Stimulated activated CD8-positive, alpha-beta memory T cell treated with anti-CD3 and anti-CD28 coated beads, Interleukin-4, amount 100 ng/mL, for 1 hour (primary cell): Measurements from ENCODE around the gene TPCN2.
"Not testable (repeated sequence)": the region's sequence is repeated elsewhere in the genome, so short reads cannot be mapped to it uniquely, and the experiment has no call there.

Experiments
- DNase-seq, 2 donors: peaks; one replicate each; pipeline ENCODE4 v3.0.0-alpha.2; 2020; ENCODE audit warnings: low read depth in 2 of 2, low spot score in 1 of 2

The TPCN2 gene

GRCh38 chr11:69125861-69126260, 77.1 kb downstream of the TPCN2 start:
- DNase-seq, result no peak

DNA sequence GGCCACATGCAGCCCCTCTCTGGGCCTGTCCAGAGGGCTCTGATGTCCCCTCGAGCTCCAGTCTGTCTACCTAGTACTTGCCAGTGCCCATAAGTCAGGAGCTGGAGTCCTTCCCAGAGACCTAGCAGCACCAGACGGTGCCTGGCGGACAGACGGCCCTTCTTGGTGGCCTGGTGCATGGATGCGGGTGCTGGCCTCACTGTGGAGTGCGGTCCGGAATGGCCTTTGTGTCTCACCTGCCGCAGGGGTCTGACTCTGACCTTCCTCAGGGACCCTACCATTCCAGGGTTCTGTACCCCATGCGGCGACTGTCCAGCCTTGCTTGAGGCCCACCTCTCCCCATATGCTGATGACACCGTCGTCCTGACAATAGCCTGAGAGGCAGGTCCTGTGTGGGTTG, 77.6 kb downstream of the TPCN2 start:
- no peak for DNase-seq

DNA sequence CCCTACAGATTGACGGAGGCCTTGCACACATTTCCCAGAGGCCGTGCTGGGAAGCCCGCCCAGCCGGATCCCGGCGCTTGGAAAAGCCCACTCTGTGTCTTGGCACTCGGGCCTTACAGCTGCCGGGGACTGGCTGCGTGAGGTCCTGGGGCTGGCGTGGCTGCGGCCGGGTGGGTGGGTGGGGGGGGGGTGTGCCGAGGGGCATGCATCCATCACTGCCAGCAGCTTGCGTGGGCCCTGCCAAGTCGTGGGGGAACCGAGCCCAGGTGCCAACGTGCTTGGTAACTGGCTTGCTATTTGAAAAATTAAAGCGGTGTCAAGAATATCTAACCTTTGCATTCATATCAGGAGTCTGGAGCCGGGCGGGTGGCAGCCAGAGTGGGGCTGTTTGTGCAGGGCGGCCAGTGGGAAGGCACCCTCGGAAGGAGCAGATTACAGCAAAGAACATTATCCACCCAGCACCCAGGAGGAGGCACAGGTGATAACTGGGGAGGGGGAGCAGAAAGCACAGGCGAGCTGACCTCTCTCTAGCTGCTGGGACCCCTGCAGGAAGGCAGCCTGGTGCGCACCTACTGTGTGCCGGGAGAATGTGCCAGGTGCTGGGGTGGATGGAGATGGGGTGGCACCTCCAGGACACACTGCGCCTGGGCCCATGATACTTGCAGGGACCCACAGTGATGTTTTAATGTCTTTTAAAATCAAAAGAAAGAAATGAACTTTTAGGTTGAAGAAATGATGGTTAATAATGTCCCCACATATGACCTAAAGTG, 78.5 kb downstream of the TPCN2 start:
- DNase-seq, result no peak

- no peak for DNase-seq
Observed at GRCh38 chr11:69127884-69128283, 79.2 kb downstream of the TPCN2 start.

GRCh38 chr11:69129053-69129452, 80.3 kb downstream of the TPCN2 start:
- no peak for DNase-seq

GRCh38 chr11:69129647-69130046, 80.9 kb downstream of the TPCN2 start:
- no peak for DNase-seq

GRCh38 chr11:69130654-69131053, 81.9 kb downstream of the TPCN2 start:
- no peak for DNase-seq

DNA sequence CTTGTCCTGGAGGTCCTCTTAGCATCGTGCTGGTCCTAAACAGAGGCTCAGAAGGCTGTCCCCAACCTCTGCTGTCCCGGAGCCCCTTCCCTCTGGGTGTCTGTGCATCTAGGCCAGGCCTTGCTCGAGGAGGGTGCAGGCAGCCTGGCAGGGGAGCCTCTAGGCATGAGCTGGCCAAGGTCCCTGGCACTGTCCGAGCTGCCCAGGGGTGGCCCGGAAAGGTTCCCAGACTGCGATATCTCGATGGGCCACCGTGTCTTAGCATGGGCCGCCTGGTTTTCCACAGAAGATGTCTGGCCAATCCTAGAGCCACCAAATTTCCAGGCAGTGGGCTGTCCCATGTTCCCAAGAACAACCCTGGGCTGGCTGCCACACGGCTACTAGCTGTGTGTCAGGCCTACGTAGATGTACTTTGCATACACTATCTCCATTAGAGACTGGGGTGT, 82.4 kb downstream of the TPCN2 start:
- no peak for DNase-seq

DNA sequence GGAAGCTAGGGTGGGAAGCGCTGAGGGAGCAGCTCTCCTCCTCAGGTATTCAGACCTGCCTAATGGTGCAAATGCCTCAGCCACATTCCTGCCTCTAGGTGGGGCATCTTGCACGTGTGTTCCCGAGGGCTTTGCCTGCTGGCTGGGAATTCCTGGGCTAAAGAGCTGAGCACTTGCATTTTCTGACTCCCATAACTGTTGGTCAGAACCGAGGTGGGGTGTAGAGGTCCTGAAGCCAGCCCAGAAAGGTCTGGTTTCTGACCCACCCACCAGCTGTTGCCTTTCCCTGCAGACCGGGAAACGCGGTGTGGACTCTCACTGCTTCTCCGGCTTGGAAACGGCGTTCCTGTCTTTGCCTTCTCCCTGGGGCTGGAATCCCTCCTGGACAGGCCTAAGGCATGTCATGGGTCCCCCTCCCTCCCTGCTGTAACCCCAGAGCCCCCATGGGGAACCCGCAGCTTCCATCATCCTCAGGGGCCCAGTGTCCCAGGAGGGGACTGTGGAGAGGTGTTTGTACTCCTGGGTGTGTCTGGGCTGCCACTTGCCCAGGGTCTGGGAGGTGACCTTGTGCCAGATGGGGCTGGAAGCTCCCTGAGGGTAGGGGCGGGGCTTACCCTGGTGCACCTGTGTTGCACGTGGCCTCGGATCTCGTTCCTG, 83.0 kb downstream of the TPCN2 start:
- DNase-seq, result no peak

- no peak for DNase-seq
Observed at GRCh38 chr11:69132301-69132670, 83.6 kb downstream of the TPCN2 start.

DNA sequence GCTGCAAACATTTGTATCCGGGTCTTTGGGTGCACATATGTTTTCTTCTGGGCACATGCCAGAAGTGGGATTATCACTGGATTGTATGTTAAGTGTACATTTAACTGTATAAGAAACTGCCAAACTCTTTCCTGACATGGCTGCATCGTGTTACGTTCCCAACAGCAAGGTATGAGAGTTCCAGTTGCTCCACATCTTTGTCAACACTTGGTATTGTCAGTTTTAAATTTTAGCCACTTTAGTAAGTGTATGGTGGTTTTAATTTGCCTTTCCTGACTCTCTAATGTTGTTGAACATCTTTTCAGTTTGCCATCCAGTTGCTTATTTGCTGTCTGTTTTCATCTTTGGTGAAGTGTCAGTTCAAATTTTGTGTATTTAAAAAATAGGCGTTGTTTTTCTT, 84.5 kb downstream of the TPCN2 start:
- DNase-seq, result no peak

DNA sequence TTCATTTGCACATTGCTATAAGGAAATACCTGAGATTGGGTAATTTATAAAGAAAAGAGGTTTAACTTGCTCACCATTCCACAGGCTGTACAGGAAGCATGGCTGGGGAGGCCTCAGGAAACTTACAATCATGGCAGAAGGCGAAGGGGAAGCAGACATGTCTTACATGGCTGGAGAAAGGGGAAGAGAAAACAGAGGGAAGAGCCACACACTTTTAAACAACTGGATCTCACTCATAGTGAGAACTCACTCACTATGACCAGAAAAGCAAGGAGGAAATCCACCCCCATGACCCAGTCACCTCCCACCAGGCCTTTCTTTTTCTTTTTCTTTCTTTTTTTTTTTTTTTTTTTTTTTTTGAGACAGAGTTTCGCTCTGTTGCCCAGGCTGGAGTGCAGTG, 85.5 kb downstream of the TPCN2 start:
- not testable (repeated sequence) for DNase-seq

DNA sequence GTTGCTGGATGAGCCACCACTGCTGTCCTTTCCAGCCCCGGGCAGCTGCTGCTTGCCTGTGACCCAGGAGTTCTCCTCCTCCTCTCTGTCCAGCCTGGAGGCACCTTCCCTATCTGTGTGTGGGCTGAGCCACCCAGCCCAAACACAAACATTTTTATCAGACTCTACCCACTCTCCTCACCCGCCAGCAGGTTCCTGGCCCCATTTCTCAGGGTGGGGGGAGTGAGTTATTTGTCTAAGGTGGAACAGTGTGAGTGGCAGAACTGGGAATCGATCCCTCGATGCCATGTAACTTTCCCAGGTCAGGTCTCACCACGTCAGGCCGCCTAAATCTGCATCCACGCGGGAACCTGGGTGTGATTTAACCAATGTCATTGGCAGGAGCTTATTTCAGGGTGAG, 86.2 kb downstream of the TPCN2 start:
- DNase-seq, result no peak

DNA sequence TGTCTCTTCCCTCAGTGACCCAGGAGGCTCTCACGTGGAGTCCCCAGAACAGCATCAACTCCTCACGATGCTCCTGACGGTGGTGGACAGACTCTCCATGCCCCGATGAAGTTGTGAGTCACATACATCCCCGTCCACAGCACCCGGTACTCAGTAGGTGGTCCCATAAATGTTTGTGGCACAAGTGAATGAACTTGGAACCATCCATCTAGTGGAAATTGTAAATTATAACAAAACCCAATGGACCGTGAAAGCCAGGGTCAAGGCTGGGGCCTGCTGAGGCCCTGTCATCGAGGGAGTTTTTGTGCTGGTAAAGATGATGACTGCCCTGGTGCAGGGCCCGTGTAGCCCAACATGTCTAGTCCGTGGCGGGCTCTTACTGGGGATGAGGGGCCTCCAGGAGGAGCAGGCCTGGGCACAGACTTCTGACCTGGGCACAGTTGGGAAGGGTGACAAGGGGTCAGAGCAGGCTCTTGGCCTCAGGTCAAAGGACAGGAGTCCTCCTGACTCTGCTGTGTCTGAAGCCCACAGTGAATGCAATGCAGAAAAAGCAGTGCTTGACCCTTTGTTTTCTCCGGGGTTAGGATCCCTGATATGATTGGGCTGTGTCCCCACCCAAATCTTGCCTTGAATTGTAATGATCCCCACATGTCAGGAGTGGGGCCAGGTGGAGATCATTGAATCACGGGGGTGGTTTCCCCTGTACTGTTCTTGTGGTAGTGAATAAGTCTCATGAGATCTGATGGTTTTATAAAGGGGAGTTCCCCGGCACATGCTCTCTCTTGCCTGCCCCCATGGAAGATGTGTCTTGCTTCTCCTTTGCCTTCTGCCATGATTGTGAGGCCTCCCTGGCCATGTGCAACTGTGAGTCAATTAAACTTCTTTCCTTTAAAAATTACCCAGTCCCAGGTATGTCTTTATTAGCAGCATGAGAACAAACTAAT, 87.0 kb downstream of the TPCN2 start:
- no peak for DNase-seq

GRCh38 chr11:69136471-69136870, 87.7 kb downstream of the TPCN2 start:
- no peak for DNase-seq

GRCh38 chr11:69137151-69137844, 88.6 kb downstream of the TPCN2 start:
- no peak for DNase-seq

DNA sequence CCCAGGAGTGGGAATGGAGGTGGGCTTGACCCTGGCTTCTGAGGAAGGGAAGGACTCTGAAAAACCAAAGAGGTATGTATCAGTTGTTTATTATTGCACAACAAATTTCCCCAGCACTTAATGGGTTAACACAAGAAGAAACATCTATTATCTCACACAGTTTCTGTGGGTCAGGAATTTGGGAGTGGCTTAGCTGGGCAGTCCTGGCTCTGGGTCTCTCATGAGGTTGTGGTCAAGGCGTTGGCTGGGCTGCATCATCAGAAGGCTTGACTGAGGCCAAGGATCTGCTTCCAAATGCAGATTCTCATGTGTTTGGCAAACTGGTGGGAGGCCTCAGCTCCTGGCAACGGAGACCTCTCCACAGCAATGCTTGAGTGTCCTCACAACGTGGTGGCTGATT, 89.5 kb downstream of the TPCN2 start:
- DNase-seq, result no peak

GRCh38 chr11:69140161-69140560, 91.4 kb downstream of the TPCN2 start:
- not testable (repeated sequence) for DNase-seq

DNA sequence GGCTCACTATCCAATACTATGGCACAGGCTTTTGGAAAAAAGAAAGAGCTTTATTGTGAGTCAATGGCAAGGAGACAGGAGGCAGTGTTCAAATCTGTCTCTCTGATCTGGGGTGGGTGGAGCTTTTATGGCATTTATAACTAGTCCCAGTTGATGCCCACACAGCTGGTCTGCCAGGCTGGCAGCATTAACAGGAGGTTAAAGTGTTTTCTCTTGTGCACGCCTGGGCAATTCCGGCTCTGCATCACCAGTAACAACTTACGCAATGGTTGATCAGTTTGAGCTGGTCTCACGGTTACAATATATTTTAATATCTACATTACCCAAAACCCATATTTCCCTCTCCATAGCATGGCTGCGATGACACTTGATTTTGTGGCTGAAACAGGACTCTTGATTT, 91.9 kb downstream of the TPCN2 start:
- DNase-seq, result no peak

- no peak for DNase-seq
Observed at GRCh38 chr11:69141742-69142141, 93.0 kb downstream of the TPCN2 start.

DNA sequence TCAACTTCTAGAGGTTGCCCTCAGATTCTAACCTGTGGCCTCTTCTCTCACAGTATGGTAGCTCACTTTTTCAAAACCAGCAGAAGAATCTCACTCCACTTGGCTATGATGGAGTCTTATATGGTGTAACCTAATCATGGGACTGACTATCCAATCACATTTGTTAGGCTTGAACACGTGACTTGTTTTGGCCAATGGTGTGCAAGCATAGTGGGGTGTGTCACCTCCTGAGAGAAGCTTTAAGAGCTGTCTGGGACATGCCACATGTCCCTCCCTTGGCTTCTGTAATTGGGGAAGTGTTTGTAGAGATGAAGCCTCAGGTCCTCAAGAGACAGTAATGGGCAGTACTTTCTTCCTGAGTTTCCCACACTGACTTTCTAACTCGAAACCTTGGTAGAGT, 94.2 kb downstream of the TPCN2 start:
- no peak for DNase-seq
